DOHH2 (cell line): ENCODE measurements around the gene AKAIN1.

Experiments used
- EZH2phosphoT487 ChIP-seq: fragments of 200-600 bp; sonication (generic); IDR thresholded peaks from 2 replicates; pipeline ENCODE4 v1.6.1; 2017; ENCODE audit warnings: borderline replicate concordance, mild to moderate bottlenecking, antibody characterized with exemption, low read length, moderate library complexity, mixed read lengths
- TF ChIP-seq, protein P1 (sequence below): fragments of 200-600 bp; sonication (generic); IDR thresholded peaks from one replicate; pipeline ENCODE4 v1.5.1; 2014; ENCODE audit warnings: antibody characterized with exemption, mild to moderate bottlenecking, low read depth, low read length; ENCODE audit not compliant: poor library complexity, severe bottlenecking

DNA sequence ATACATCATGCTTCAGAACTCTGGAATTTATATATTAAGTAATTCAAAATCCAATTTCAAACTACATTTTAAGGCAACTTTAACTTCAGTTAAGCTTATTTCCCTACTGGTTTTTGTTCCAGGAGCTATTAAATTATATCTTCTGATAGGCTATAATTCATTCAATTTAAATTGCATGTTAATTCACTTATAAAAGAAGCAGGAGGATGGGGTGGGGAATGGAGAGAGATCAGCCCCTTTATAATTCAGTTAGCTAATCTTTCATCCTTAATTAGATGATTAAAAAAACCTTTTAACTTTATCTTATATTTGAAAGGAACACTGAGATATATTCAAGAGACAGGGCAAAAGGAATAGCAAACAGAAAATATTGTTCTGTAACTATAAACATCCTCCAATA, 86.8 kb downstream of the AKAIN1 start:
- TF ChIP-seq, protein P1, sequence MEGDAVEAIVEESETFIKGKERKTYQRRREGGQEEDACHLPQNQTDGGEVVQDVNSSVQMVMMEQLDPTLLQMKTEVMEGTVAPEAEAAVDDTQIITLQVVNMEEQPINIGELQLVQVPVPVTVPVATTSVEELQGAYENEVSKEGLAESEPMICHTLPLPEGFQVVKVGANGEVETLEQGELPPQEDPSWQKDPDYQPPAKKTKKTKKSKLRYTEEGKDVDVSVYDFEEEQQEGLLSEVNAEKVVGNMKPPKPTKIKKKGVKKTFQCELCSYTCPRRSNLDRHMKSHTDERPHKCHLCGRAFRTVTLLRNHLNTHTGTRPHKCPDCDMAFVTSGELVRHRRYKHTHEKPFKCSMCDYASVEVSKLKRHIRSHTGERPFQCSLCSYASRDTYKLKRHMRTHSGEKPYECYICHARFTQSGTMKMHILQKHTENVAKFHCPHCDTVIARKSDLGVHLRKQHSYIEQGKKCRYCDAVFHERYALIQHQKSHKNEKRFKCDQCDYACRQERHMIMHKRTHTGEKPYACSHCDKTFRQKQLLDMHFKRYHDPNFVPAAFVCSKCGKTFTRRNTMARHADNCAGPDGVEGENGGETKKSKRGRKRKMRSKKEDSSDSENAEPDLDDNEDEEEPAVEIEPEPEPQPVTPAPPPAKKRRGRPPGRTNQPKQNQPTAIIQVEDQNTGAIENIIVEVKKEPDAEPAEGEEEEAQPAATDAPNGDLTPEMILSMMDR, result no peak
- TF ChIP-seq EZH2phosphoT487, result no peak
